HUES6 (cell line): Measurements from ENCODE around the gene OSBPL3.

Experiments
- H3K27ac ChIP-seq: 2 replicates; pipeline ENCODE4 v1.7.0; 2013; ENCODE audit warnings: low read depth, mild to moderate bottlenecking, low read length, inconsistent platforms
- H3K27me3 ChIP-seq: 2 replicates; pipeline ENCODE4 v1.6.1; 2013; ENCODE audit warnings: low read length; ENCODE audit not compliant: control insufficient read depth, insufficient read depth
- H3K36me3 ChIP-seq: 2 replicates; pipeline ENCODE4 v1.6.1; 2013; ENCODE audit warnings: low read length; ENCODE audit not compliant: control insufficient read depth, insufficient read depth
- H3K4me1 ChIP-seq: 2 replicates; pipeline ENCODE4 v1.6.1; 2013; ENCODE audit warnings: low read length; ENCODE audit not compliant: control insufficient read depth, insufficient read depth
- H3K4me3 ChIP-seq: 2 replicates; pipeline ENCODE4 v1.5.1; 2013; ENCODE audit warnings: low read depth, low read length
- H3K9ac ChIP-seq: one replicate; pipeline ENCODE4 v1.6.1; 2013; ENCODE audit warnings: mild to moderate bottlenecking, low read length
- H3K9me3 ChIP-seq: 2 replicates; pipeline ENCODE4 v1.6.1; 2013; ENCODE audit warnings: low read depth, low read length; ENCODE audit not compliant: control insufficient read depth, insufficient read depth

Gene OSBPL3

DNA sequence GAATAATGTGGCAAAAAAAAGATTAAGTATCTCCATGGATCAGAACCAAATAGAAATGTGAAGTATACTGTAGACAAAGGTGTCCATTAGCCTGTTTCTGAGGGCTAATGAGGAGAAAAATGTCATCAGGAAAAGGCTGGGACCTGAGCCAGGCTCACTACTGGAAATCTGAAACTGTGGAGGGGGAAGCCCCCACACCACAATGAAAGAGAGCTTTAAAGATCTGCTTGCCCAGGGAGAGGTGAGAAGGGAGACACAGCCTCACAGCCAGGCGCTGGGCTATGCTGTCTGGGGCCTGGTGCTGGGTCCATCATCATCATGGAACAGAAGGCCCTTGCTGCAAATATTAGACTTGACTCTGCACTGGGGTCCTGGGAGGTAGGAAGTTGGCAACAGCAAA, 90.4 kb downstream of the OSBPL3 start:
- no peaks in the 10 kb centered on the region for H3K36me3 ChIP-seq
- H3K27me3 ChIP-seq, result no peaks in the 10 kb centered on the region
- H3K4me3 ChIP-seq, result no peak overlapping the region
- peaks cover 5% of the 10 kb centered on the region for H3K4me1 ChIP-seq
- H3K9ac ChIP-seq, result no peak overlapping the region
- no peak overlapping the region for H3K27ac ChIP-seq
- no peaks in the 10 kb centered on the region for H3K9me3 ChIP-seq

DNA sequence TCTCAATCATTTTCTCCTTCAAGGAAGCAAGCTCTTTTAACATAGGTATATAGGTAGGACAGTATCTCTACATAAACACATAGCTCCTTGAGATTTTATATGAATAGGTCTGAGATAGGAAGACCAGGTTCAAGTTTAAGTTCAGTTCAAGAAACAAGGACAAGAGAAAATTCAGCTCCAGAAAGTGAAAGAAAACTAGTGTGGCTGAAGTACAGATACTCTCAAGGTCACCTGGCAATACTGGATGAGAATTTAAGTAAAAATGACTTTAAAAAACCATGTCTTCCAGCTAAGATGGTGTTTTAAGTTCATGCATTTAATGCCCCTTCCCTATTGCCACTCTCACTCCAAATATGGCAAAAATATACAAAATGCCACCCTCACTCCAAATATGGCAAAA, 91.3 kb downstream of the OSBPL3 start:
- Histone ChIP-seq H3K4me1 (peaks cover 13% of the 10 kb centered on the region), H3K27me3 (no peaks in the 10 kb centered on the region), H3K36me3 (no peaks in the 10 kb centered on the region), H3K27ac (no peak overlapping the region), H3K9ac (no peak overlapping the region), H3K4me3 (no peak overlapping the region), H3K9me3 (no peaks in the 10 kb centered on the region)

DNA sequence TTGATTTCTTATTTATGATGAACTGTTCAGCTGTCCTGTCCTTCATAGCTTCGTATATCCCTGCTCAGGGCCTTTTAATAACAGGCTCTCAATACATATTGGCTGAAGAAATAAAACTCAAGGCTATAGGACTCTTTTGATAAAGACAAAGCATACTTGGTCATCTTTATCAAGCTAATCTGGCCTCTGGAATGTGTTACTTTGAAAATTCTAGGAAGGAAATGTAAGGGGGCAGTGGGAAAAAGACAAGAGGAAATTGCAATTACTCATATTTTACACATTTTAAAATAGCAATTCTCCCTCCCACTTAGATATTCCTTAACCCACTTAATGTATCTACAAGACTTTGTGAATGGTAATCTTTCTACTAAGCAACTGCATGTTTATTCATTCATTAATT, 94.3 kb downstream of the OSBPL3 start:
- H3K27ac ChIP-seq, result no peak overlapping the region
- no peaks in the 10 kb centered on the region for H3K9me3 ChIP-seq
- no peaks in the 10 kb centered on the region for H3K36me3 ChIP-seq
- no peak overlapping the region for H3K4me3 ChIP-seq
- H3K9ac ChIP-seq, result no peak overlapping the region
- H3K27me3 ChIP-seq, result no peaks in the 10 kb centered on the region
- peaks cover 9% of the 10 kb centered on the region; the same call in 1 of the 2 replicates for H3K4me1 ChIP-seq

DNA sequence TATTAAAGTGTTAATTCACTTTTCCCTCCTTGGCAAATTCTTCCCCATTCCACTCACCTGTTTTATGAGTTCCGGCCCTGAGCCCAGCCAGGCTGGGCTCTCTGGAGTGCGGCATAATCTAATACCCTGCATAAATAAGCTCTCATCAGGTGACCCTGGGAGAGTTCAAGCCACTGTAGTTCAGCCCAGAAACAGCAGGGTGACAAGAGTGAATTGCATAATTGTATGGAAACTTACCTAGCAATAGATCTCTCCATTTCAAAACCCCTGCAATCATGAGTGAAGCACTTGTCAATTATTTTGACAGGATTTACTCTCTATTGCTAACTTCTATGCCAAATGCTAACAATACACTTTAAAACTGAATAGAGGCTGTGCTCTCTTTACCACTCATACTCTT, 94.7 kb downstream of the OSBPL3 start:
- Histone ChIP-seq H3K4me3 (no peak overlapping the region), H3K4me1 (peaks cover 9% of the 10 kb centered on the region; the same call in 1 of the 2 replicates), H3K27me3 (no peaks in the 10 kb centered on the region), H3K9me3 (no peaks in the 10 kb centered on the region), H3K36me3 (no peaks in the 10 kb centered on the region), H3K9ac (no peak overlapping the region), H3K27ac (no peak overlapping the region)

DNA sequence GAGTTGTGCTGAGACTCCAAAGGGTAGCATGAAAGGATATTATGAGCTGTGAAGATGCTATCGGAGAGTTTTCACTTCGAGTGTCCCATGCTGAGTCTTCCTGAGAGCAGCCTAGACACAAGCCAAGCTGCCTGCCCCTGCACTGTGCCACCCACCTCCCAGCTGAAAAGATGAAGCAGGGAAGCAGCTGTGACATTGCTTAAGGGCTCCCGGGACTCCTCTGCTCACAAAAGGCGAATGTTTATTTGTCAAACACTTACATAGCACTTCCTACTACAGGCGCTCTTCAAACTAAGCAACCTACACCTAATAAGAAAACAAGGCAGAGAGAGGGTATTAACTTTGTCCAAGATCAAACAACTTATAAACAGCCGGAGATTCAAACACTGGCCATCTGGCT, 95.6 kb downstream of the OSBPL3 start:
- H3K9me3 ChIP-seq, result no peaks in the 10 kb centered on the region
- no peaks in the 10 kb centered on the region for H3K36me3 ChIP-seq
- H3K27me3 ChIP-seq, result no peaks in the 10 kb centered on the region
- H3K4me3 ChIP-seq, result no peak overlapping the region
- H3K27ac ChIP-seq, result no peak overlapping the region
- no peak overlapping the region for H3K9ac ChIP-seq
- peaks cover 12% of the 10 kb centered on the region for H3K4me1 ChIP-seq

DNA sequence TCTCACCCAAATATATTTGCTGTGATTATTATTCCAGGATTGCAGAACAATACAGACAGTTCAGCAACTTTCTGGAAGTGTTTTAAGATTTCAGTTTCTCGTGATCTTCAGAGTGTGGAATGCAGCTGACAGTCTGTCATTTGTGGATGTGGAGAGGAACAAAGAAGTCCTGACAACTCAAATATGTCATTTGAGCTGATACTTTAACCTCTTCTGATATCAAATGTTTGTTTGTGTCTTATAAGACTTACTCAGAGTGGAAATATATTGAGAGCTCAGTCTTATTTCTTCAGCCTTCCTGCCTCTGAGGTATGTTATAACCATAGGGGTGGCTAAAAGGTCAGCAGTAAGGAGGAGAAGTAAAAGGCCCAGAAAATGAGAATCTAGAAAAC, 96.4 kb downstream of the OSBPL3 start:
- no peak overlapping the region for H3K4me3 ChIP-seq
- no peak overlapping the region for H3K27ac ChIP-seq

DNA sequence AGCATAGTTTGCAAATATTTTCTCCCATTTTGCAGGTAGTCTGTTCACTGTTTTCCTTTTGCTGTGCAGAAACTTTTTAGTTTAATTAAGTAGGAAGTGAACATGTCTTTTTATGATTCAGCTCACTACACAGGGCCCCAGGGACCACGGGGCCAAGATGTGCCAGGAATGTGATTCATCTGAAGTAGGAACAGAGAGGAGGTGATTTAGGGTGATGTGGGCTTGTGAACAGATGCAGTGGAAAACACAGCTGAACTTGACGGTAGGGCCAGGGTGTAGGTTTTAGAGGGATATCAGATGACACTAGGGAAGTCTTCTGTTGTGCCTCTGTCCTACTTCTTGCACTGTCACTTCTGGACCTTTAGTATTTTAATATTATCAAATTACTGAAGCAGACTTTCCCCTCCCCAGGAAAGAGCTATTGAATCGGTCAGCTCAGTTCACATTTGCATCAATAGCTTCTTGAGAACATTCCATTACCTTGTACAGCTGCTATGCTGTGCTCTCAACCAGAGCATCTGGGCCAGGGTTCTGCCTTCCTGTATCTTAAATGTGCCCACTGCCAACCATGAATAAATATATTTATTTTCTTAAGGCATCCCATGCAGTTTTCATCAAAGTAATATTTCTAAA, 96.9 kb downstream of the OSBPL3 start:
- no peaks in the 10 kb centered on the region for H3K27me3 ChIP-seq
- no peak overlapping the region for H3K27ac ChIP-seq
- no peak overlapping the region for H3K9ac ChIP-seq
- no peaks in the 10 kb centered on the region for H3K9me3 ChIP-seq
- peaks cover 25% of the 10 kb centered on the region for H3K4me1 ChIP-seq
- no peaks in the 10 kb centered on the region for H3K36me3 ChIP-seq
- H3K4me3 ChIP-seq, result no peak overlapping the region

More for the DNA sequence above, 96.4 kb downstream of the OSBPL3 start:
- Histone ChIP-seq H3K27me3 (no peaks in the 10 kb centered on the region), H3K9me3 (no peaks in the 10 kb centered on the region), H3K36me3 (no peaks in the 10 kb centered on the region), H3K9ac (no peak overlapping the region), H3K4me1 (peaks cover 19% of the 10 kb centered on the region)

DNA sequence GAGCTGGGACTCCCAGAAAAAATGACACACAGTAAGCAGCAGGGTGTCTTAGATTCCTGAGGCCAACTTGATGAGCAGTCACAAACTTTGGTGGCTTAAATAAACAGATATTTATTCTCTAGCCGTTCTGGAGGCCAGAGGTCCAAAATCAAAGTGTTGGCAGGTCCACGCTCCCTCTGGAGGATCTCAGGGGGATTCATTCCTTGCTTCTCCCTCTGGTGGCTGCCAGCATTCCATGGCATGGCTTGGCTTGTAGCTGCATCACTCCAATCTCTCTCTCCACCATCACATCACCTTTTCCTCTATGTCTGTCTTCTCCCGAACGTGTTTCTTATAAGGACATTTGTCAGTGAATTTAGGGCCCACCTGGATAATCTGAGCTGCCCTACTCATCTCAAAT, 98.4 kb downstream of the OSBPL3 start:
- Histone ChIP-seq H3K4me3 (no peak overlapping the region), H3K27ac (no peak overlapping the region), H3K9ac (no peak overlapping the region), H3K36me3 (no peaks in the 10 kb centered on the region), H3K4me1 (peaks cover 34% of the 10 kb centered on the region), H3K9me3 (no peaks in the 10 kb centered on the region), H3K27me3 (no peaks in the 10 kb centered on the region)

DNA sequence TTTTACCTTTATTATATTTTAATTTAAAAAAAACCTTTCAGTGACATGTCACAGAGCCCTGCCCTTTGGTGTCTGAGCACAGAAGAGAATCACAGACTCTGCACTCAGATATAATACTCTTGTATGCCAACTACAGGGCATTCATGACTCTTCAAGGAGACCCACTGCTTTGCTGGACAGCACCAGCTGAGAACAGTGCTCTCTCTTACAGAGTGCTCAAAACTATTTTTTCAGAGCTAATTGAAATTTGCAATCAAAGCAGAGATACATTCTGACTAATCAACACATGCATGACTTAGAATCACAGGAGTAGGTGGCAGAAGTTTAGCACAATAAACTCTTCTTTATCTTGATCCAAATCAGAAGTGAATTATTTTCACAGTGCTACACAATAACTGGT, 99.1 kb downstream of the OSBPL3 start:
- no peaks in the 10 kb centered on the region for H3K9me3 ChIP-seq
- no peak overlapping the region for H3K4me3 ChIP-seq
- H3K9ac ChIP-seq, result no peak overlapping the region
- H3K27ac ChIP-seq, result no peak overlapping the region
- H3K4me1 ChIP-seq, result peaks cover 34% of the 10 kb centered on the region
- H3K27me3 ChIP-seq, result no peaks in the 10 kb centered on the region
- no peaks in the 10 kb centered on the region for H3K36me3 ChIP-seq

DNA sequence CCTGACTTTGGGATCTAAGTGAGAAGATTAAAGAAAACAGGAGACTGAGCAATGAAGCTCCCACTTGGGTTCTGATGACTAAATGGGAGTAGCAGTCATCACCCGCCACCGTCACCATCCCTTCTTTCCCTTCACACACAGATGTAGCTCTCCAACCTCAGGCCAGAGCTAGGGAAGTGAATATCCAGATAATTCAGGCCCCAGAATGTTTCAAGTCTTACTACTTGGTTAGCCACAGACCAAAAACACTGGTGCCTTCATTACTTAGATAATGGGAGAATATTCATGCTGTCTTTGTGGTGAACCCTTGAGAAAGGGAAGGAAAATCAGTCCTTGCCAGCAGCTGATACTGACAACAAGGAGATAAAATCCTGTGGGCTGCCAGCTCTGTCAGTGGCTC, 100.7 kb downstream of the OSBPL3 start:
- Histone ChIP-seq H3K27me3 (no peaks in the 10 kb centered on the region), H3K9me3 (no peaks in the 10 kb centered on the region), H3K4me3 (no peak overlapping the region), H3K36me3 (no peaks in the 10 kb centered on the region), H3K4me1 (peaks cover 29% of the 10 kb centered on the region), H3K27ac (no peak overlapping the region), H3K9ac (no peak overlapping the region)

DNA sequence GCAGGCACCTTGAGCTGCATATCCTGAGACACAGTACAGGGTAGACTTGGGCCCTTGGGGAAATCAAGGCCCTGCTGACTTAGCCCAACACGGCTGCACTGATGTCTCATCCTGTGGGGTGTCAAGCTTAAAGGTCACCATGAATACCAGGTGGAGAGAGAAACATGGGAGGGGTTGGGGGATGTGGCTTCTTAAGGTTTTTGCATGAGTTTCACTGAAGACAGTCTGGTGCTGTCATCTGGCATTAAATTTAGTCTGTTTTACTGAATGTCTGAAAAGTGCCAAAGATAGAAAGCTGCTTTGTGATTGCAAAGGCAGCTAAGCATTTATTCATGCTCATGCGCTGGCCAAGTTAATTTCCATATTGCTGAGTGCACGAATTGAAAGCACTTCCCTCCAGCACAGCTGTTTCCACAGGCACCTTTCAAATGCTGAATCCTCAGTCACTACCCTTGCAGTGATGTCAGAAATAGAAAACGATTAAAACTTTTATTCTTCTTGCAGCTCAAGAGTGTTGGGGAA, 102.1 kb downstream of the OSBPL3 start:
- H3K36me3 ChIP-seq, result no peaks in the 10 kb centered on the region
- H3K27me3 ChIP-seq, result no peaks in the 10 kb centered on the region
- peaks cover 25% of the 10 kb centered on the region for H3K4me1 ChIP-seq
- H3K27ac ChIP-seq, result no peak overlapping the region
- H3K9ac ChIP-seq, result no peak overlapping the region
- no peaks in the 10 kb centered on the region for H3K9me3 ChIP-seq
- no peak overlapping the region for H3K4me3 ChIP-seq
